Measurements from ENCODE around the gene SEMA4A.

SEMA4A gene

GRCh38 chr1:156122519-156123355 lies 30.6 kb upstream of the SEMA4A start:
- TF ChIP-seq, protein P1, sequence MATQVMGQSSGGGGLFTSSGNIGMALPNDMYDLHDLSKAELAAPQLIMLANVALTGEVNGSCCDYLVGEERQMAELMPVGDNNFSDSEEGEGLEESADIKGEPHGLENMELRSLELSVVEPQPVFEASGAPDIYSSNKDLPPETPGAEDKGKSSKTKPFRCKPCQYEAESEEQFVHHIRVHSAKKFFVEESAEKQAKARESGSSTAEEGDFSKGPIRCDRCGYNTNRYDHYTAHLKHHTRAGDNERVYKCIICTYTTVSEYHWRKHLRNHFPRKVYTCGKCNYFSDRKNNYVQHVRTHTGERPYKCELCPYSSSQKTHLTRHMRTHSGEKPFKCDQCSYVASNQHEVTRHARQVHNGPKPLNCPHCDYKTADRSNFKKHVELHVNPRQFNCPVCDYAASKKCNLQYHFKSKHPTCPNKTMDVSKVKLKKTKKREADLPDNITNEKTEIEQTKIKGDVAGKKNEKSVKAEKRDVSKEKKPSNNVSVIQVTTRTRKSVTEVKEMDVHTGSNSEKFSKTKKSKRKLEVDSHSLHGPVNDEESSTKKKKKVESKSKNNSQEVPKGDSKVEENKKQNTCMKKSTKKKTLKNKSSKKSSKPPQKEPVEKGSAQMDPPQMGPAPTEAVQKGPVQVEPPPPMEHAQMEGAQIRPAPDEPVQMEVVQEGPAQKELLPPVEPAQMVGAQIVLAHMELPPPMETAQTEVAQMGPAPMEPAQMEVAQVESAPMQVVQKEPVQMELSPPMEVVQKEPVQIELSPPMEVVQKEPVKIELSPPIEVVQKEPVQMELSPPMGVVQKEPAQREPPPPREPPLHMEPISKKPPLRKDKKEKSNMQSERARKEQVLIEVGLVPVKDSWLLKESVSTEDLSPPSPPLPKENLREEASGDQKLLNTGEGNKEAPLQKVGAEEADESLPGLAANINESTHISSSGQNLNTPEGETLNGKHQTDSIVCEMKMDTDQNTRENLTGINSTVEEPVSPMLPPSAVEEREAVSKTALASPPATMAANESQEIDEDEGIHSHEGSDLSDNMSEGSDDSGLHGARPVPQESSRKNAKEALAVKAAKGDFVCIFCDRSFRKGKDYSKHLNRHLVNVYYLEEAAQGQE (IDR thresholded peaks at IDR 0.05; ENCODE audit: insufficient read depth in 1 of 2, low read depth in 2 of 2, low read length in 2 of 2), result 0 out of 4 replicates have a peak, but pooled peaks of 1 of the 2 experiments have one; percentile 26
- TF ChIP-seq FOXP2 (optimal IDR thresholded peaks at IDR 0.05; ENCODE audit: borderline replicate concordance, extremely low read depth, extremely low read length, insufficient read depth) (no peak), SIN3A (IDR thresholded peaks at IDR 0.05; ENCODE audit: borderline replicate concordance, insufficient read depth, low read length) (peak; percentile 47; the same call in 1 of the 2 replicates), POLR2AphosphoS5 (IDR thresholded peaks at IDR 0.05; ENCODE audit: low read depth, low read length) (peak; percentile 16; the same call in 1 of the 2 replicates), TAF1 (IDR thresholded peaks at IDR 0.05; ENCODE audit: borderline replicate concordance, insufficient read depth, low read length) (peak; percentile 13; the same call in 1 of the 2 replicates)

DNA sequence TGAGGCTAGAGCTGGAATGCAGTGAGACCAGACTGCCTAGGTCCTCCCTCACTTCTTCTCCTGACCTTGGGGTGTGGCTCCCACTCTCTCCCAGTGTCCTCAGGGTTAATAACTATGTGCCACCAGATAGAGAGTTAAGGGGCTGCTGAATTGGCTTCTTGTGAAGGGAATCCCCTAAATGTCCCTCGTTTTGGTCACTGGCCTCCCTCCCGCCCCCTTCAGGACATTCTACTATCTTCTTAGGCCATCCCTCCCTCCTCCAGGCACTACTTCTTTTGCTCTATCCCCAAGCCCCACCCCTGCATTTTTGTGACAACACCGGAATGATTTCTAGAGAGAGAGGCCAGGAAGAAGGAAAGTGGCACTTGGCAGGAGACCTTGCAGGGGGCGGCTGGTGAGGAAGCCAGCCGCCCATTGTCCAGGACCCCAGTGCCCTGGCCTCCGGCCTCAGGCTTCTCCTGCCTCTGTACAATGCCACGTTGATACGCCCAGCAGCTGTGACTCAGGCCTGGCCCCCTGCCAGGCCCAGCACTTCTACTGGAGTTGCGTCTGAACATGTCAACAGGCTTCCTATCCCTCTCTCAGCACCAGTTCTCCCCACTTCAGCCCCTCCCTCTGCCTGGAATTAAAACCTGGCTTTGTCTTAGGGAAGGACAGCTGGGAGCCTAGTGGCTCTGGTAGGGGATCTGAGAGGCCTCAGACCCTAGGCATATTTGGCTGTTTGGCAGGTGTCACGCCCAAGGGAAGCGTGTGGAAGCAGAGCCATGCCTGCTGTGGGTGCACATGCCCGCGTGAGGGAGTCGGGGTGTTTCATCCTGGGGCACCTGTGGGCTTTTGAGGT lies 29.8 kb upstream of the SEMA4A start:
- TF ChIP-seq SIN3A (IDR thresholded peaks at IDR 0.05; ENCODE audit: borderline replicate concordance, insufficient read depth, low read length) (peak; percentile 92; the same call in 1 of the 2 replicates), POLR2AphosphoS5 (IDR thresholded peaks at IDR 0.05; ENCODE audit: low read depth, low read length) (peak; percentile 11; the same call in 1 of the 2 replicates), FOXP2 (optimal IDR thresholded peaks at IDR 0.05; ENCODE audit: borderline replicate concordance, extremely low read depth, extremely low read length, insufficient read depth) (no peak), TAF1 (IDR thresholded peaks at IDR 0.05; ENCODE audit: borderline replicate concordance, insufficient read depth, low read length) (peak; percentile 31; the same call in 1 of the 2 replicates)
- TF ChIP-seq, protein P1 (IDR thresholded peaks at IDR 0.05; ENCODE audit: insufficient read depth in 1 of 2, low read depth in 2 of 2, low read length in 2 of 2), result no peak

DNA sequence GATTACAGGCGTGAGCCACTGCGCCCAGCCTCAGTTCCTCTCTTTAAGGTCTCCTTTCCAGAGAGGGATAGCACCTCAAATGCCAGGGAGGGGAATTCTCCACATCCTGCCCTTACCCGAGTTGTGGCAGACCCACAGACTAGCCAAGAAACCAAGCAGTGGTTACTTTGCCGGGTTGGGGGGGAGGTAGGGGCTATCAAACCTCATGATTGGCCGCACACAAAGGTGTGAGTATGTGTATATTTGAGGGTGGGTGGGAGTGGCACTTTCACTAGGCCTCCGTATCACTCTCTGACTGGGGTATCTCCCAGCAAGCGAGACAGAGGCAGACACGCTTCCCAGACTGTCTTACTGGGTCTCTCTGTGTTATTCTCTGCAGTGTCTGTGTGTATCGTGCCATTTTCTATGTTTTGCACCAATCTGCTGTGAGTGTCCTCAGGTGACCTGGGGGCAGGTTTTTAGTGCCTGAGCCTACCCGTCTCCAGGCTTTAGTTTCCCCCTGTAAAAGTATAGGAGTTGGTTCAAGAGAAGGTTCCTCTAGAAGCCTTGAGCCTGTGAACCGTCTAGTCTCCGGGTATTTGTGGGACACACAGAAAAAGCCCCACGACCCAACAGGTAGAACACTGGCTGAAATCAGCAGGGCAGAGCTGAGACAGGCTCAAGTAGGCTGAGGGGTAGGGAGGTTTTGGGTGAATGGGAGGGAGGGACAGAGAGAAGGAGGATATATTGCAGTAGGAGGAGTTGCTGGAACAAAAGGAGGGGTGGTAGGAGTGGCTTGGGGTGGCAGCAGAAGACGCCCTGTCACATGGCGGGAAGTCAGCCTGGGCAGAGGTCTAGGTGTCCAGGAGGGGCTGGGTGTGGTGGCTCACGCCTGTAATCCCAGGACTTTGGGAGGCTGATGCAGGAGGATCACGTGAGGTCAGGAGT lies 28.6 kb upstream of the SEMA4A start:
- TF ChIP-seq TAF1 (IDR thresholded peaks at IDR 0.05; ENCODE audit: borderline replicate concordance, insufficient read depth, low read length) (no peak), SIN3A (IDR thresholded peaks at IDR 0.05; ENCODE audit: borderline replicate concordance, insufficient read depth, low read length) (no peak), POLR2AphosphoS5 (IDR thresholded peaks at IDR 0.05; ENCODE audit: low read depth, low read length) (no peak)
- TF ChIP-seq, protein P1 (IDR thresholded peaks at IDR 0.05; ENCODE audit: insufficient read depth in 1 of 2, low read depth in 2 of 2, low read length in 2 of 2), result no peak

DNA sequence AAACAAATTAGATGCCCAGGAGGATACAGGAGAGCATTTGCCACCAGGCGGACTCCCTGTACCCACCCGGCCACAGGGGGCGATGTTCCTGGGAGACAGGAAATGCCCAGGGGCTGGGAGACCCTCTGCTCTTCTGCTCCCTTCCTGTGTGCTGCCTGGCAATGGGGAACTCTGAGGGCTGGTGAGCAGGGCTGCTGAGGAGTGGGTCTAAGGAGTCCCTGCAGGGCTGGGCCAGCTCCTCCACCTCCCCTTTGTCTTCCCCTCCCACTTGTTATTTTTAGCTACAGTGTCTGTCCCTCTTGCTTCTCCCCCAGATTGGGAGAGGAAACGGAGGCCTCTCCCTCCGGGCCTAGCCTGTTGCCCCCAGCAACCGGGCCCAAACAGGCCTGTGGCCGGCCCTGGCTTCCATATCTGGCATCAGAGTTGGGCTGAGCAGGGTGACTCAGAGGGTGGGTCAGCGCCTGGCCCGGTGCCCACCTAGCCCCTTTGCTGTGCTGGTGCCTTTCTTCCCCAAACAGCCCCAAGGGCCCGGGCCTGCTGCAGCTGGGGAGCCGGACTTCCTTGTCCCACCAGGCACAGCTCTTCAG lies 27.2 kb upstream of the SEMA4A start:
- peak; percentile 65; the same call in 1 of the 2 replicates for TF ChIP-seq SIN3A (IDR thresholded peaks at IDR 0.05; ENCODE audit: borderline replicate concordance, insufficient read depth, low read length)
- TF ChIP-seq FOXP2 (optimal IDR thresholded peaks at IDR 0.05; ENCODE audit: borderline replicate concordance, extremely low read depth, extremely low read length, insufficient read depth), result peak; percentile 15
- no peak for TF ChIP-seq TAF1 (IDR thresholded peaks at IDR 0.05; ENCODE audit: borderline replicate concordance, insufficient read depth, low read length)
- TF ChIP-seq, protein P1 (IDR thresholded peaks at IDR 0.05; ENCODE audit: insufficient read depth in 1 of 2, low read depth in 2 of 2, low read length in 2 of 2), result peak in 1 of 2 experiments; percentile 46; a peak in 1 of 4 replicates

Measured in PFSK-1 (cell line).